BLaER1 treated with 17β-estradiol and CSF1 and Interleukin-3, amounts not matched to agents 10 nM and 100 nM (cell line): ENCODE measurements around the gene CHSY3.

ENCODE experiments used
- H3K27ac ChIP-seq, 11 experiments: shearing (Covaris generic); formaldehyde crosslinking; 2 replicates each; pipeline ENCODE4 v1.8.1; 2022
- H3K27me3 ChIP-seq, 11 experiments: shearing (Covaris generic); formaldehyde crosslinking; 2 replicates each; pipeline ENCODE4 v1.8.1; 2022
- H3K36me3 ChIP-seq, 11 experiments: shearing (Covaris generic); formaldehyde crosslinking; 2 replicates each; pipeline ENCODE4 v1.8.1; 2022
- H3K4me1 ChIP-seq, 10 experiments: shearing (Covaris generic); formaldehyde crosslinking; 2 replicates each; pipeline ENCODE4 v1.8.1; 2022
- H3K4me2 ChIP-seq, 11 experiments: shearing (Covaris generic); formaldehyde crosslinking; 2 replicates each; pipeline ENCODE4 v1.8.1; 2022
- H3K4me3 ChIP-seq, 10 experiments: shearing (Covaris generic); formaldehyde crosslinking; 2 replicates each; pipeline ENCODE4 v1.8.1; 2022
- H3K9ac ChIP-seq, 11 experiments: shearing (Covaris generic); formaldehyde crosslinking; 2 replicates each; pipeline ENCODE4 v1.8.1; 2022
- H3K9me3 ChIP-seq, 11 experiments: shearing (Covaris generic); formaldehyde crosslinking; replicated peaks in 1 of 11; 2 replicates each; pipeline ENCODE4 v1.8.1; 2022
- H4K20me1 ChIP-seq, 11 experiments: shearing (Covaris generic); formaldehyde crosslinking; 2 replicates each; pipeline ENCODE4 v1.8.1; 2022
- Cebpa-rat ChIP-seq, 11 experiments: shearing (Covaris generic); IDR thresholded peaks; 2 replicates each; pipeline ENCODE4 v1.8.1; 2022

CHSY3 gene

GRCh38 chr5:129904667-129905472, 605 bp downstream of the CHSY3 start:
- peaks cover 0 to 5% (median 0%) of the 10 kb centered on the region in 11 experiments; a peak in 1 of 22 replicates for H3K36me3 ChIP-seq
- peaks cover 7 to 25% (median 14%) of the 10 kb centered on the region in 10 experiments; a peak in 19 of 20 replicates for H3K4me1 ChIP-seq
- H3K4me3 ChIP-seq: peak overlapping the region; percentile 71 to 84 (median 76)
- peaks cover 0 to 20% (median 7%) of the 10 kb centered on the region in 11 experiments; a peak in 10 of 22 replicates for H4K20me1 ChIP-seq
- peak overlapping the region; percentile 66 to 82 (median 79) for H3K9ac ChIP-seq
- H3K9me3 ChIP-seq: no peaks in the 10 kb centered on the region
- H3K27me3 ChIP-seq: peaks cover 24 to 60% (median 51%) of the 10 kb centered on the region in 11 experiments
- no peak for TF ChIP-seq Cebpa-rat (IDR thresholded peaks at IDR 0.05)
- H3K4me2 ChIP-seq: peak overlapping the region; percentile 95 to 100 (median 98)
- H3K27ac ChIP-seq: peak overlapping the region in 10 of 11 experiments; percentile 51 to 74 (median 67); a peak in 20 of 22 replicates

GRCh38 chr5:129905473-129906176, 1.4 kb downstream of the CHSY3 start:
- peak overlapping the region; percentile 66 to 82 (median 79); a peak in 19 of 22 replicates for H3K9ac ChIP-seq
- peaks cover 0 to 5% (median 0%) of the 10 kb centered on the region in 11 experiments; a peak in 1 of 22 replicates for H3K36me3 ChIP-seq
- H4K20me1 ChIP-seq: peaks cover 0 to 20% (median 7%) of the 10 kb centered on the region in 11 experiments; a peak in 10 of 22 replicates
- H3K27me3 ChIP-seq: peaks cover 24 to 60% (median 51%) of the 10 kb centered on the region in 11 experiments
- peak overlapping the region in 4 of 11 experiments; percentile 68 to 74 (median 70); a peak in 8 of 22 replicates for H3K27ac ChIP-seq
- H3K4me3 ChIP-seq: peak overlapping the region; percentile 71 to 84 (median 76)
- peaks cover 7 to 25% (median 14%) of the 10 kb centered on the region in 10 experiments; a peak in 19 of 20 replicates for H3K4me1 ChIP-seq
- H3K9me3 ChIP-seq: no peaks in the 10 kb centered on the region
- peak overlapping the region; percentile 95 to 100 (median 98) for H3K4me2 ChIP-seq
- TF ChIP-seq Cebpa-rat (IDR thresholded peaks at IDR 0.05): no peak

GRCh38 chr5:129906177-129906887, 2.1 kb downstream of the CHSY3 start:
- Histone ChIP-seq H3K4me3 (peak overlapping the region; percentile 71 to 84 (median 76)), H3K4me1 (peaks cover 7 to 25% (median 14%) of the 10 kb centered on the region in 10 experiments; a peak in 19 of 20 replicates), H3K27ac (no peak overlapping the region), H3K9ac (peak overlapping the region in 2 of 11 experiments; percentile 19 to 79; a peak in 3 of 22 replicates), H4K20me1 (peaks cover 0 to 20% (median 7%) of the 10 kb centered on the region in 11 experiments; a peak in 10 of 22 replicates), H3K36me3 (peaks cover 0 to 5% (median 0%) of the 10 kb centered on the region in 11 experiments; a peak in 1 of 22 replicates), H3K4me2 (peak overlapping the region; percentile 95 to 100 (median 98)), H3K9me3 (no peaks in the 10 kb centered on the region), H3K27me3 (peaks cover 24 to 60% (median 51%) of the 10 kb centered on the region in 11 experiments)
- TF ChIP-seq Cebpa-rat (IDR thresholded peaks at IDR 0.05): no peak

- no peak for TF ChIP-seq Cebpa-rat (IDR thresholded peaks at IDR 0.05)
- H3K9ac ChIP-seq: no peak overlapping the region
- peaks cover 7 to 25% (median 14%) of the 10 kb centered on the region in 10 experiments for H3K4me1 ChIP-seq
- no peak overlapping the region for H3K27ac ChIP-seq
- no peaks in the 10 kb centered on the region for H3K9me3 ChIP-seq
- peaks cover 0 to 20% (median 7%) of the 10 kb centered on the region in 11 experiments; a peak in 10 of 22 replicates for H4K20me1 ChIP-seq
- no peak overlapping the region for H3K4me2 ChIP-seq
- peaks cover 24 to 46% (median 41%) of the 10 kb centered on the region in 11 experiments for H3K27me3 ChIP-seq
- no peak overlapping the region for H3K4me3 ChIP-seq
- peaks cover 0 to 5% (median 0%) of the 10 kb centered on the region in 11 experiments; a peak in 2 of 22 replicates for H3K36me3 ChIP-seq
Measured at GRCh38 chr5:129909225-129909624, 5.0 kb downstream of the CHSY3 start.

GRCh38 chr5:129912601-129913255, 8.5 kb downstream of the CHSY3 start:
- H3K9me3 ChIP-seq: no peaks in the 10 kb centered on the region
- TF ChIP-seq Cebpa-rat (IDR thresholded peaks at IDR 0.05): no peak
- H3K4me3 ChIP-seq: no peak overlapping the region
- H3K27me3 ChIP-seq: peaks cover 0 to 11% (median 8%) of the 10 kb centered on the region in 11 experiments; a peak in 17 of 22 replicates
- peaks cover 0 to 6% (median 0%) of the 10 kb centered on the region in 11 experiments; a peak in 2 of 22 replicates for H4K20me1 ChIP-seq
- H3K36me3 ChIP-seq: peaks cover 0 to 11% (median 0%) of the 10 kb centered on the region in 11 experiments; a peak in 3 of 22 replicates
- no peak overlapping the region for H3K27ac ChIP-seq
- H3K9ac ChIP-seq: no peak overlapping the region
- peaks cover 9 to 38% (median 21%) of the 10 kb centered on the region in 10 experiments for H3K4me1 ChIP-seq
- no peak overlapping the region for H3K4me2 ChIP-seq

GRCh38 chr5:129915415-129915814, 11.2 kb downstream of the CHSY3 start:
- no peaks in the 10 kb centered on the region for H3K27me3 ChIP-seq
- H3K4me2 ChIP-seq: peak overlapping the region; percentile 54 to 78 (median 65); a peak in 18 of 22 replicates
- H3K4me3 ChIP-seq: peak overlapping the region in 1 of 10 experiments; percentile 17; a peak in 1 of 20 replicates
- H3K27ac ChIP-seq: peak overlapping the region in 9 of 11 experiments; percentile 13 to 74 (median 65); a peak in 16 of 22 replicates
- H4K20me1 ChIP-seq: no peaks in the 10 kb centered on the region
- peak overlapping the region in 2 of 11 experiments; percentile 15 to 35; a peak in 2 of 22 replicates for H3K9ac ChIP-seq
- peaks cover 9 to 38% (median 20%) of the 10 kb centered on the region in 10 experiments for H3K4me1 ChIP-seq
- peaks cover 0 to 31% (median 0%) of the 10 kb centered on the region in 11 experiments; a peak in 5 of 22 replicates for H3K36me3 ChIP-seq
- TF ChIP-seq Cebpa-rat (IDR thresholded peaks at IDR 0.05): no peak
- peaks cover 0 to 16% (median 10%) of the 10 kb centered on the region in 11 experiments; a peak in 15 of 22 replicates for H3K9me3 ChIP-seq

GRCh38 chr5:129917224-129917623, 13.0 kb downstream of the CHSY3 start:
- peak overlapping the region in 6 of 11 experiments; percentile 24 to 78 (median 51); a peak in 9 of 22 replicates for H3K4me2 ChIP-seq
- H3K9ac ChIP-seq: no peak overlapping the region
- TF ChIP-seq Cebpa-rat (IDR thresholded peaks at IDR 0.05): no peak
- peaks cover 0 to 46% (median 0%) of the 10 kb centered on the region in 11 experiments; a peak in 6 of 22 replicates for H3K36me3 ChIP-seq
- no peaks in the 10 kb centered on the region for H3K27me3 ChIP-seq
- no peak overlapping the region for H3K4me3 ChIP-seq
- peak overlapping the region in 1 of 11 experiments; percentile 74; a peak in 1 of 22 replicates for H3K27ac ChIP-seq
- no peaks in the 10 kb centered on the region for H4K20me1 ChIP-seq
- peaks cover 0 to 26% (median 22%) of the 10 kb centered on the region in 11 experiments; a peak in 17 of 22 replicates for H3K9me3 ChIP-seq
- peaks cover 9 to 38% (median 20%) of the 10 kb centered on the region in 10 experiments for H3K4me1 ChIP-seq
